Breast epithelium (tissue), 3 donors: ENCODE measurements around the gene STK32A.

ENCODE experiments used
- POLR2A ChIP-seq: fragments of 450-650 bp; IDR thresholded peaks from one replicate; pipeline ENCODE4 v1.6.1; 2016; ENCODE audit warnings: antibody characterized with exemption, mild to moderate bottlenecking, moderate library complexity
- POLR2AphosphoS5 ChIP-seq, 3 donors: sonication (generic); formaldehyde crosslinking; IDR thresholded peaks; one replicate each; pipeline ENCODE4 v1.6.1; 2017; ENCODE audit warnings: antibody characterized with exemption in 3 of 3
- TF ChIP-seq, protein P1 (sequence below), 3 donors: fragments of 450-650 bp; IDR thresholded peaks; one replicate each; pipeline ENCODE4 v1.5.1; 2016 to 2017; ENCODE audit warnings: antibody characterized with exemption in 3 of 3, mild to moderate bottlenecking in 3 of 3, moderate library complexity in 3 of 3

DNA sequence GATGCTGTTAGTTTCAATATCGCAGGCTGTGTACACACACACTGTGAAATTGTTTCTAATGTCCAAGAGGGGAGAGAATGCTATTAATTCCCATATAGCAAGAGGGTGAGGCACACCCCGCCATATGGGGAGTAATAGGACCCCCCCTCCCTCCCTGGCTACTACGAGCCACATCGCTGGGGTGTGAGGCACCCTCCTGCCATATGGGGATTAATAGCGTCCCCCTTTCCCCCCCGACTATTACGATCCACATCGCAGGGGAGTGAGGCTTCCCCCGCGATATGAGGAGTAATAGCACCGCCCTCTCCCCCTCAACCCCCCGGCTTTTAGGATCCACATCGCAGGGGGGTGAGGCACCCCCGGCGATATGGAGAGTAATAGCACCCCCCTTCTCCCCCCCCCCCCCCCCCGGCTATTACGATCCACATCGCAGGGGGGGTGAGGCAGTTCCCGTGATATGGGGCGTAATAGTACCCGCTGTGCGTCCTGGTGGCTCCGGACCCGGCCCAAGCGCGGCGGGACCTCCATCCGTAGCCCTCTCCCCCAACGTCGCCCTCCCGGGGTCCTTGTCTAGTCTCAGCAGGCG, 494 bp upstream of the STK32A start:
- TF ChIP-seq, protein P1, sequence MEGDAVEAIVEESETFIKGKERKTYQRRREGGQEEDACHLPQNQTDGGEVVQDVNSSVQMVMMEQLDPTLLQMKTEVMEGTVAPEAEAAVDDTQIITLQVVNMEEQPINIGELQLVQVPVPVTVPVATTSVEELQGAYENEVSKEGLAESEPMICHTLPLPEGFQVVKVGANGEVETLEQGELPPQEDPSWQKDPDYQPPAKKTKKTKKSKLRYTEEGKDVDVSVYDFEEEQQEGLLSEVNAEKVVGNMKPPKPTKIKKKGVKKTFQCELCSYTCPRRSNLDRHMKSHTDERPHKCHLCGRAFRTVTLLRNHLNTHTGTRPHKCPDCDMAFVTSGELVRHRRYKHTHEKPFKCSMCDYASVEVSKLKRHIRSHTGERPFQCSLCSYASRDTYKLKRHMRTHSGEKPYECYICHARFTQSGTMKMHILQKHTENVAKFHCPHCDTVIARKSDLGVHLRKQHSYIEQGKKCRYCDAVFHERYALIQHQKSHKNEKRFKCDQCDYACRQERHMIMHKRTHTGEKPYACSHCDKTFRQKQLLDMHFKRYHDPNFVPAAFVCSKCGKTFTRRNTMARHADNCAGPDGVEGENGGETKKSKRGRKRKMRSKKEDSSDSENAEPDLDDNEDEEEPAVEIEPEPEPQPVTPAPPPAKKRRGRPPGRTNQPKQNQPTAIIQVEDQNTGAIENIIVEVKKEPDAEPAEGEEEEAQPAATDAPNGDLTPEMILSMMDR (IDR thresholded peaks at IDR 0.05), result no peak
- no peak for TF ChIP-seq POLR2AphosphoS5 (IDR thresholded peaks at IDR 0.05)
- no peak for TF ChIP-seq POLR2A
